TTC549 (cell line): ENCODE data around the gene PRDX1.

ENCODE experiments used
- FAIRE-seq: peaks from 2 replicates; lab custom pipeline; 2012; peaks lifted over from hg19 to GRCh38; lab: Jason Lieb, UNC

Gene PRDX1

DNA sequence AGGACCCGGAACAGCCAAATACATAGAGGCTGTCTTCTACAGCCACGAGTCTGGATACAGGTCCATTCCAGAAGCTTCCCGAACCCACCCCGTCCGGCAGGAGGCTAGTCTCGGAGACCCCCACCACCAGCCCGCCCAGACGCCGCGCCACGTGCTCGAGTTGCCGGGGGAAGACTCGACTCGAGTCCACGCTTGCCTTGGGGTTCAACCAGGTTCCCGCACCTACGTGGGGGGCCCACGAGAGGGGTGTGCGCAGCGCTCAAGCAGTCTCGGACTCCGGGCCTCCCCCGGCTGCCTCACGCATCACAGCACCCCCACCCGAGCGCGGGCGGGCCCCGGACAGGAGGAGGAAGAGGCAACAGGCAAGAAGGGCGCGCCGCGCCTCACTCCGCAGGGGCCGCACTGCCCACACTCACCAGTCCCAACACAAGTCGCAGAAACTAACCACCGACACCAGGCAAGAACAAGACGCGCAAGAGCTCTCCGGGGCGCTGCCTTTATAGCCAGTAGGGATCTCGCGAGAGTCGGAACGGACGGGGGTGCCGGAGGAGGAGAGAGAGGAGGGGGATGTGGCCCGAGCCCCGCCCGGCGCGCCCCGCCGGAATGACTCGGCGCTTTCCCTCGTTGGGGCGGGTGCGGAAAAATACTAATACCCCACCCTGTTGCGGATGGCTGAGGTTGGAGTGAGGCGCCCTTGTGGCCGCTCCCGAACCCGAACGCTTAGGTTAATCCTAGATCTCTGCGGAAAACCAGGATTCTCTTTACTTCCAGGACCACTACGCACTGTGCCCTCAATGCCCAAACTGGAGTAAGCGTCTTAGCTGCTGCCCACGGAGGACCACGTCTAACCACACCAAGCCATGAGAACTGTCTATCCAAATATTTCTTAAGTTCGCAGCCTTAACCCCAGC is at the start of gene PRDX1:
Gene PRDX1, minus strand, starts transcription at position 472 of the 911 bp plus-strand sequence. CDS start 2,841 bp downstream, outside the sequence.
- FAIRE-seq = no peak

- no peak for FAIRE-seq
Measured at GRCh38 chr1:45570631-45571030, 48.9 kb upstream of the PRDX1 start.

- no peak for FAIRE-seq
Measured at GRCh38 chr1:45569962-45570581, 48.4 kb upstream of the PRDX1 start.

GRCh38 chr1:45569571-45569961 is 47.9 kb upstream of the PRDX1 start:
- FAIRE-seq = no peak

DNA sequence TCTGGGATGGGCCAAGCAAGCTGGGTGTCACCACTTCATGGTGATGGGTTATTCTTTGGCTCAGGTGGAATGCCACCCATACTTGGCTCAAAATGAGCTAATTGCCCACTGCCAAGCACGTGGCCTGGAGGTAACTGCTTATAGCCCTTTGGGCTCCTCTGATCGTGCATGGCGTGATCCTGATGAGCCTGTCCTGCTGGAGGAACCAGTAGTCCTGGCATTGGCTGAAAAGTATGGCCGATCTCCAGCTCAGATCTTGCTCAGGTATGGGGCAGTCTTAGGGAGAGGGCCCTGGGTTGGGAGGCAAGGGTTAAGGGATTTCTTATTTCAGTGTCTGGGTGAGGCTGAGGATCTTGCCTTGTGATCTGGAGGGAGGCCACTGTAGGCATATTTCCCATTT is 46.7 kb upstream of the PRDX1 start:
- no peak for FAIRE-seq

- no peak for FAIRE-seq
Measured at GRCh38 chr1:45567911-45568310, 46.2 kb upstream of the PRDX1 start.

GRCh38 chr1:45566722-45567121 is 45.0 kb upstream of the PRDX1 start:
- no peak for FAIRE-seq

GRCh38 chr1:45563843-45564242 is 42.2 kb upstream of the PRDX1 start:
- FAIRE-seq = no peak

DNA sequence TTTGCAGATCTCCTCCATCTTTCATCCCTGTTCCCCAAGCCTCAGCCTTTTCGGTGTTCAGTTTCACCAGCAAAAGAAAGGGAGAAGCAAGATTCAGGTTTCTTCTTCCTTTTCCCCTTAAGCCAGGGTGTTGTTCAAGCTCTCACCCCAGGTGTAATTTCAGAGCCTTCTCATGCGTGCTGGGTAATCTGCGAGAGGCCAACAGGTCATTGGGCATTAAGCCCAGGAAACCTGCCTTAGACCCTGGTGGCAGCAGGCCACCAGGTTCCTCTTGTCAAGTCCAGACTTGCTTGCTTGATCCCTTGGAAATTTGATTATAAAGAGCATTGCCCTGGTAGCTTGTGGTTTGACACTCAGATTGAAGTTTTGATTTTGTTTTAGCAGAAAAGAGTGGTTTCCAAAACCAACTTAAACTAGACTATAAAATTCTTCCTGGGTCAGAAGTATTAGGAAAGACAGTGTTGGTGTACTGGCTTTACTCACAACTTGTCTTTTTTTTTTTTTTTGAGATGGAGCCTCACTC is 35.8 kb upstream of the PRDX1 start:
- no peak for FAIRE-seq

GRCh38 chr1:45554198-45554597 is 32.5 kb upstream of the PRDX1 start:
- no peak for FAIRE-seq

DNA sequence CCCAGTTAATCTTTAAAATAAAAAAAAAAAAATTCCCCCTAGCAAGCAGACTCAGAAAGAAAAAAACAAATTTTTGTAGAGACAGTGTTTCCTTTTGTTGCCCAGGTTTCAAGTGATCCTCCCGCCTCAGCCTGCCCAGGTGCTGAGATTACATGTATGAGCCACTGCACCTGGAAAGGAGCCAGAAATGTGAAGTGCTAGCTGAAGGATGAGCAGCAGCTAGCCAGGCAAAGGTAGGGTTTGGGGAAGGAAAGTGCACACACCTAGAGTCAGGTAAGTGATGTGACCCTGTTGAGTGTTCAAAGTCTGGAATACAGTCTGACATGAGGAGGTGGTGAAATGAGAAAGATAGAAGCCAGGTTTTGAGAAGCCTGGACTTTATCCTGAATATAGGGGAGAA is 30.6 kb upstream of the PRDX1 start:
- no peak for FAIRE-seq

- FAIRE-seq = no peak
Measured at GRCh38 chr1:45551684-45552083, 30.0 kb upstream of the PRDX1 start.

- no peak for FAIRE-seq
Measured at GRCh38 chr1:45550401-45551351, 29.0 kb upstream of the PRDX1 start, which contains the start of gene AKR1A1. AKR1A1 (plus strand) TSS chr1:45550826; CDS start chr1:45561795, 10,969 bp downstream.

DNA sequence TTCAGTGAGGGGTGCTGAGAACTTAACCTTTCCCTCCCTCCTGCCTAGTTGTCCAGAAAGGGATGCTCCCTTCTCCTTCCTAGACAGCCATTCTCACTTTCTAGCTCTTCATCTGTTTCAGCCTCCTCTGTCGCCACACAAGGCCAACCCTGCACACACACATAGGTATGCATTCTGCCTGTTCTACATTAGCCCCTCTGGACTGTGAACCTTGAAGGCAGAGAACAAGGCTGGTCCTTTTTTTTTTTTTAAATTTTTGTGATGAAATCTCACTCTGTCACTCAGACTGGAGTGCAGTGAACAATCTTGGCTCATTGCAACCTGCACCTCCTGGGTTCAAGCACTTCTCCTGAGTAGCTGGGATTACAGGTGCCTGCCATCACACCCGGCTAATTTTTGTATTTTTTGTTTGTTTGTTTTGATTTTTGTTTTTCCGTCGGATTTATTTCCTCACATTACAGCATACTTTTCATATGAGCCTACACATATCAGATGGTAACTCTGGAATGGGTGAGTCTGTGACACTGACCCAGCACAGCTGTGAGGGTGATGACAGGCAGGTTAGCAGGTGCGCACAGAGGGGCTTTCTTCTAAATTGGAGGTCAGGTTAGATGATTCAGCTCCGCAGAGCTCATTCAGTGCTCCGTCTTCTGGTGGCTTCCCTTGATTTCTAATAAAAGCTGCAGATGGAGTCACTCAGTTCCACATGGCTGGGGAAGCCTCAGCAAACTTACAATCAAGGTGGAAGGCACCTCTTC is 24.0 kb upstream of the PRDX1 start:
- no peak for FAIRE-seq

DNA sequence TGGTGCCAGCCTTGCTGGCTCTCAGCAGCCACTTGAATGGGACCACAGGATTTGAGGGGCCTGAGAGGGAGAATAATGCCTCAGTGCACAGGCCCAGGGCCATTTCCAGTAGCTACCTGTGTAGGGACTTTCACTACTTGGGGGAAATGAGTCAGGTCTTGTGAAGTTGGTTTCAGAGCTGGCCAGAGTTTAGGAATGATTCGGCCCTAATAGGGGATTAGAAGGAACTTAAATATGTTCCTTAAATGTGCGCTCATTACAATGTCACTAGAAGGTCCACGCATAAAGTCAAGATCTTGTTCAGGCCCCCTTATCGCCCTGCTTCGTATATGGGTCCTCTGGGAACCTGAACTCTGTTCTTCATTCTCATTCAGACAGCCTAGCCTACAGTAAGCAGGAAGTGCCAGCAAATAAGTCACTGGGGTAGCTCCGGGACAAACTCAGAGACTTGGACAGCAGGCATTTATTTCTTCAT is 23.4 kb upstream of the PRDX1 start:
- no peak for FAIRE-seq

- FAIRE-seq = no peak
Measured at GRCh38 chr1:45544530-45544929, 22.8 kb upstream of the PRDX1 start.

- FAIRE-seq = no peak
Measured at GRCh38 chr1:45543581-45544417, 22.1 kb upstream of the PRDX1 start.

GRCh38 chr1:45542591-45542990 is 20.9 kb upstream of the PRDX1 start:
- FAIRE-seq = no peak

DNA sequence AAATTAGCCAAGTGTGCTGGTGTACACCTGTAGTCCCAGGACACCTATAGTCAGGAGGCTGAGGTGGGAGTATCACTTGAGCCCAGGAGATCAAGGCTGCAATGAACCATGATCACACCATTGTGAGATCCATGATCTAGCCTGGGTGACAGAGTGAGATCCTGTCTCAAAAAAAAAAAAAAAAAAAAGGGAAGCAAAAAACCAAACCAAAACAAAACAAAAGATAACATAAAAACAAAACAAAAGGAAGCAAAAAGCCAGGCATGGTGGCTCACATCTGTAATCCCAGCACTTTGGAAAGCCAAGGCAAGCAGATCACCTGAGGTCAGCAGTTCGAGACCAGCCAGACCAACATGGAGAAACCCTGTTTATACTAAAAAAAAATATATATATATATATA is 19.5 kb upstream of the PRDX1 start:
- no peak for FAIRE-seq

DNA sequence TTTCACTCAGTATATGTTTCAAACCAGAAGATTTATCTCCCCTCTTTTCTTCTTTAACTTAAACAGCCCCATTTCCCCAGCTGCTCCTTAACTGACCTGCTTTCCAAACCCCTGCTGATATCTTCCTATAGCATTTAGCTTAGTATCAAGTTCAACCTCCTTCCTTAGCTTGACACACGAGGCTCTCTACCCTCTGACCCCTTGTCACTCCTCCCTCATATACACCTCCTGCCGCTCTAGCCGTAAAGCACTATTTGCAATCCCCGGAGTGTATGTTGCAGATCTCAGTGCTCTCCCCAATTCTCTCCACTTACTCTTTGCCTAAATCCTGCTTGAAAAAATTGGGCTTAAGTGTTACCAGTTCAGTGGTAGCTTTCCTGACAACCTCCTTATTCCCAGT is 15.2 kb upstream of the PRDX1 start:
- FAIRE-seq = no peak
